Activated naive CD8-positive, alpha-beta T cell (primary cell): ENCODE results near the gene AGBL4.

Experiments
- H3K27ac Mint-ChIP-seq: one replicate; pipeline ENCODE4 v1.8.0; 2021; ENCODE audit warnings: mixed read lengths
- H3K27me3 Mint-ChIP-seq: one replicate; pipeline ENCODE4 v1.8.0; 2021; ENCODE audit warnings: mixed read lengths
- H3K36me3 Mint-ChIP-seq: one replicate; pipeline ENCODE4 v1.8.0; 2021; ENCODE audit warnings: mixed read lengths
- H3K4me1 Mint-ChIP-seq: one replicate; pipeline ENCODE4 v1.8.0; 2021; ENCODE audit warnings: low read depth, mixed read lengths
- H3K4me3 Mint-ChIP-seq: one replicate; pipeline ENCODE4 v1.8.0; 2021; ENCODE audit warnings: mild to moderate bottlenecking, mixed read lengths
- H3K9me3 Mint-ChIP-seq: one replicate; pipeline ENCODE4 v1.8.0; 2021; ENCODE audit warnings: low read depth, mixed read lengths

Gene AGBL4

GRCh38 chr1:48640836-48641492 lies 1382.8 kb downstream of the AGBL4 start:
- Mint-ChIP-seq H3K4me1 (no peaks in the 10 kb centered on the region), H3K4me3 (no peak overlapping the region), H3K27me3 (peaks cover 7% of the 10 kb centered on the region), H3K36me3 (no peaks in the 10 kb centered on the region), H3K27ac (no peak overlapping the region), H3K9me3 (no peaks in the 10 kb centered on the region)

- Mint-ChIP-seq H3K4me1 (no peaks in the 10 kb centered on the region), H3K4me3 (no peak overlapping the region), H3K9me3 (no peaks in the 10 kb centered on the region), H3K36me3 (no peaks in the 10 kb centered on the region), H3K27ac (no peak overlapping the region), H3K27me3 (peaks cover 4% of the 10 kb centered on the region)
Observed at GRCh38 chr1:48629867-48630266, 1393.9 kb downstream of the AGBL4 start.

GRCh38 chr1:48627486-48627885 lies 1396.3 kb downstream of the AGBL4 start:
- Mint-ChIP-seq H3K4me1 (no peaks in the 10 kb centered on the region), H3K36me3 (no peaks in the 10 kb centered on the region), H3K4me3 (no peak overlapping the region), H3K27me3 (peaks cover 10% of the 10 kb centered on the region), H3K9me3 (no peaks in the 10 kb centered on the region), H3K27ac (no peak overlapping the region)

GRCh38 chr1:48619539-48619938 lies 1404.2 kb downstream of the AGBL4 start:
- no peak overlapping the region for H3K27ac Mint-ChIP-seq
- no peaks in the 10 kb centered on the region for H3K4me1 Mint-ChIP-seq
- H3K36me3 Mint-ChIP-seq: no peaks in the 10 kb centered on the region
- no peak overlapping the region for H3K4me3 Mint-ChIP-seq
- H3K27me3 Mint-ChIP-seq: peaks cover 8% of the 10 kb centered on the region
- H3K9me3 Mint-ChIP-seq: no peaks in the 10 kb centered on the region

- Mint-ChIP-seq H3K4me1 (no peaks in the 10 kb centered on the region), H3K27ac (no peak overlapping the region), H3K36me3 (no peaks in the 10 kb centered on the region), H3K27me3 (peaks cover 3% of the 10 kb centered on the region), H3K9me3 (no peaks in the 10 kb centered on the region), H3K4me3 (no peak overlapping the region)
Observed at GRCh38 chr1:48617252-48617651, 1406.5 kb downstream of the AGBL4 start.

- Mint-ChIP-seq H3K4me3 (no peak overlapping the region), H3K27ac (no peak overlapping the region), H3K36me3 (no peaks in the 10 kb centered on the region)
Observed at GRCh38 chr1:48616710-48617109, 1407.0 kb downstream of the AGBL4 start.

GRCh38 chr1:48611841-48612240 lies 1411.9 kb downstream of the AGBL4 start:
- Mint-ChIP-seq H3K27ac (no peak overlapping the region), H3K4me1 (no peaks in the 10 kb centered on the region), H3K9me3 (no peaks in the 10 kb centered on the region), H3K36me3 (no peaks in the 10 kb centered on the region), H3K4me3 (no peak overlapping the region), H3K27me3 (peaks cover 7% of the 10 kb centered on the region)

More at GRCh38 chr1:48616710-48617109, 1407.0 kb downstream of the AGBL4 start:
- H3K4me1 Mint-ChIP-seq: no peaks in the 10 kb centered on the region
- H3K9me3 Mint-ChIP-seq: no peaks in the 10 kb centered on the region
- peaks cover 3% of the 10 kb centered on the region for H3K27me3 Mint-ChIP-seq

GRCh38 chr1:48610628-48611542 lies 1412.9 kb downstream of the AGBL4 start:
- no peak overlapping the region for H3K27ac Mint-ChIP-seq

GRCh38 chr1:48608882-48609281 lies 1414.9 kb downstream of the AGBL4 start:
- H3K27ac Mint-ChIP-seq: no peak overlapping the region
- H3K27me3 Mint-ChIP-seq: peaks cover 11% of the 10 kb centered on the region
- no peaks in the 10 kb centered on the region for H3K4me1 Mint-ChIP-seq
- H3K9me3 Mint-ChIP-seq: no peaks in the 10 kb centered on the region
- H3K4me3 Mint-ChIP-seq: no peak overlapping the region
- no peaks in the 10 kb centered on the region for H3K36me3 Mint-ChIP-seq

More at GRCh38 chr1:48610628-48611542, 1412.9 kb downstream of the AGBL4 start:
- Mint-ChIP-seq H3K9me3 (no peaks in the 10 kb centered on the region), H3K36me3 (no peaks in the 10 kb centered on the region), H3K4me1 (no peaks in the 10 kb centered on the region), H3K4me3 (no peak overlapping the region), H3K27me3 (peaks cover 9% of the 10 kb centered on the region)

GRCh38 chr1:48603222-48603621 lies 1420.5 kb downstream of the AGBL4 start:
- Mint-ChIP-seq H3K27me3 (peaks cover 5% of the 10 kb centered on the region), H3K36me3 (no peaks in the 10 kb centered on the region), H3K9me3 (no peaks in the 10 kb centered on the region), H3K27ac (no peak overlapping the region), H3K4me1 (no peaks in the 10 kb centered on the region), H3K4me3 (no peak overlapping the region)

GRCh38 chr1:48602349-48602748 lies 1421.4 kb downstream of the AGBL4 start:
- H3K9me3 Mint-ChIP-seq: no peaks in the 10 kb centered on the region
- no peaks in the 10 kb centered on the region for H3K36me3 Mint-ChIP-seq
- H3K27me3 Mint-ChIP-seq: peaks cover 5% of the 10 kb centered on the region
- H3K27ac Mint-ChIP-seq: no peak overlapping the region
- H3K4me1 Mint-ChIP-seq: no peaks in the 10 kb centered on the region
- H3K4me3 Mint-ChIP-seq: no peak overlapping the region

GRCh38 chr1:48600182-48600581 lies 1423.6 kb downstream of the AGBL4 start:
- Mint-ChIP-seq H3K36me3 (no peaks in the 10 kb centered on the region), H3K27me3 (peaks cover 1% of the 10 kb centered on the region), H3K4me1 (no peaks in the 10 kb centered on the region), H3K4me3 (no peak overlapping the region), H3K27ac (no peak overlapping the region), H3K9me3 (no peaks in the 10 kb centered on the region)

- H3K9me3 Mint-ChIP-seq: no peaks in the 10 kb centered on the region
- H3K4me1 Mint-ChIP-seq: no peaks in the 10 kb centered on the region
- no peak overlapping the region for H3K4me3 Mint-ChIP-seq
- H3K36me3 Mint-ChIP-seq: no peaks in the 10 kb centered on the region
- H3K27ac Mint-ChIP-seq: no peak overlapping the region
- peaks cover 4% of the 10 kb centered on the region for H3K27me3 Mint-ChIP-seq
Observed at GRCh38 chr1:48597663-48598062, 1426.1 kb downstream of the AGBL4 start.

GRCh38 chr1:48596046-48596445 lies 1427.7 kb downstream of the AGBL4 start:
- H3K4me1 Mint-ChIP-seq: no peaks in the 10 kb centered on the region
- H3K36me3 Mint-ChIP-seq: no peaks in the 10 kb centered on the region
- no peak overlapping the region for H3K4me3 Mint-ChIP-seq
- H3K27me3 Mint-ChIP-seq: peaks cover 4% of the 10 kb centered on the region
- H3K27ac Mint-ChIP-seq: no peak overlapping the region
- no peaks in the 10 kb centered on the region for H3K9me3 Mint-ChIP-seq

- no peaks in the 10 kb centered on the region for H3K36me3 Mint-ChIP-seq
- no peak overlapping the region for H3K27ac Mint-ChIP-seq
- H3K4me1 Mint-ChIP-seq: no peaks in the 10 kb centered on the region
- H3K9me3 Mint-ChIP-seq: no peaks in the 10 kb centered on the region
- no peak overlapping the region for H3K4me3 Mint-ChIP-seq
- H3K27me3 Mint-ChIP-seq: peaks cover 4% of the 10 kb centered on the region
Observed at GRCh38 chr1:48595613-48596012, 1428.1 kb downstream of the AGBL4 start.
